Right hindlimb (tissue), 1 donor: Measurements from ENCODE around the gene CRYGB.
"Not testable (repeated sequence)": the region's sequence is repeated elsewhere in the genome, so short reads cannot be mapped to it uniquely, and the experiment has no call there.

ENCODE experiments used
- DNase-seq: peaks from one replicate; pipeline ENCODE4 v3.0.0-alpha.2; 2018

The CRYGB gene

GRCh38 chr2:208112273-208112745, 33.6 kb downstream of the CRYGB start:
- DNase-seq, result peak; percentile 20

- DNase-seq, result no peak
Observed at GRCh38 chr2:208103616-208104015, 42.3 kb downstream of the CRYGB start.

- DNase-seq, result no peak
Observed at GRCh38 chr2:208101716-208102631, 44.0 kb downstream of the CRYGB start.

- DNase-seq, result no peak
Observed at GRCh38 chr2:208099682-208100470, 46.1 kb downstream of the CRYGB start.

- not testable (repeated sequence) for DNase-seq
Observed at GRCh38 chr2:208098701-208099100, 47.3 kb downstream of the CRYGB start.

GRCh38 chr2:208098267-208098666, 47.7 kb downstream of the CRYGB start:
- no peak for DNase-seq

GRCh38 chr2:208097801-208098200, 48.2 kb downstream of the CRYGB start:
- DNase-seq, result no peak

- no peak for DNase-seq
Observed at GRCh38 chr2:208097313-208097712, 48.6 kb downstream of the CRYGB start.

GRCh38 chr2:208096080-208096479, 49.9 kb downstream of the CRYGB start:
- DNase-seq, result no peak

GRCh38 chr2:208093128-208093527, 52.8 kb downstream of the CRYGB start:
- no peak for DNase-seq
